ENCODE measurements around the gene S100A13. TPM values are rescaled to one million over a fixed set of nuclear protein-coding genes. Genes with fewer than 3 reads are reported as not detected.

Gene S100A13
- total and polyA plus RNA-seq, 2 experiments from 2014 or later, result 115 to 248 TPM

DNA sequence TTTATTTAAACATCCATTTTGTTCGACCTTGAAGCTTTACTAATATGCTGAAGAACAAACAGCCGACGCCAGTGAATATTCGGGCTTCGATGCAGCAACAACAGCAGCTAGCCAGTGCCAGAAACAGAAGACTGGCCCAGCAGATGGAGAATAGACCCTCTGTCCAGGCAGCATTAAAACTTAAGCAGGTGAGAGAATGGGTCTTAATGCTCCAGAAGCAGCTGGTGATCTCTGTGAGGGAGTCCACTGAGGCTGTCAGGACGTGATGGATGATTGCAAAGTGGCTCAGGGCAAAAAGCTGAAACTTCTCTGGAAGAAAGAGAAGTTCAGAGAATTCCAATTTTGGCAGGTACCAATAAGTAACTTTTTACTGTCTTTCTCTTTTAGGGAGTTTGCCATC lies 11.0 kb upstream of the S100A13 start:
- TF ChIP-seq EZH2 (IDR thresholded peaks at IDR 0.05; ENCODE audit: borderline replicate concordance), result no peak
- no peak for TF ChIP-seq EZH2phosphoT487 (IDR thresholded peaks at IDR 0.05; ENCODE audit: low read depth, severe bottlenecking, unreplicated experiment)
- TF ChIP-seq CTCF (IDR thresholded peaks at IDR 0.05; ENCODE audit: poor library complexity), result no peak
- Histone ChIP-seq H3K9me2 (replicated peaks; ENCODE audit: insufficient read depth) (no peaks in the 10 kb centered on the region), H2AFZ (no peak overlapping the region), H3K4me2 (no peak overlapping the region), H3K9me3 (ENCODE audit: low read depth) (no peaks in the 10 kb centered on the region), H3K79me2 (peaks cover 87% of the 10 kb centered on the region), H3K36me3 (replicated peaks; ENCODE audit: insufficient read depth, low read depth) (peaks cover 11% of the 10 kb centered on the region), H3K4me3 (no peak overlapping the region), H3K27ac (no peak overlapping the region), H3K27me3 (no peaks in the 10 kb centered on the region), H4K20me1 (ENCODE audit: insufficient read depth, poor library complexity, severe bottlenecking) (peaks cover 50% of the 10 kb centered on the region), H3K4me1 (ENCODE audit: insufficient read depth) (peaks cover 11% of the 10 kb centered on the region)
- no peak for DNase-seq (ENCODE audit: low spot score)
- WGBS (ENCODE audit: low lambda C conversion rate, missing lambda C conversion rate), result 85% methylated on average over 6 of the region's 6 CpGs

DNA sequence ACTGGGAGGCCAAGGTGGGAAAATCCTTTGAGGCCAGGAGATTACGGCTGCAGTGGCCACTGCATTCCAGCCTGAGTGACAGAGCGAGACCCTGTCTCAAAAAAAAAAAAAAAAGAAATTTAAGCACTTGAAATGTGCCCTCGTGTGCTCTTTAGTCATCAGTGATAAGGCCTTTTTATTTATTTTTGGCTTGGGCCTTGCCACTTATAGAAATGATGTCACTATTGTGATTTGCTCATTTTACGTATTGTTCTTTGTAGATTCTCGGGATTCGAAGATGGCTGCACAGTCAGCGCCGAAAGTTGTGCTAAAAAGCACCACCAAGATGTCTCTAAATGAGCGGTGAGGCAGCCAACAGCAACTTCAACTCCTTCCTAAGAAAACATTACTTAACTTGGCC lies 9.0 kb upstream of the S100A13 start:
- peaks cover 5% of the 10 kb centered on the region for H3K36me3 ChIP-seq (replicated peaks; ENCODE audit: insufficient read depth, low read depth)
- H3K4me1 ChIP-seq (ENCODE audit: insufficient read depth), result peaks cover 12% of the 10 kb centered on the region
- H3K9me3 ChIP-seq (ENCODE audit: low read depth), result no peaks in the 10 kb centered on the region
- no peak overlapping the region for H2AFZ ChIP-seq
- no peak overlapping the region for H3K27ac ChIP-seq
- WGBS (ENCODE audit: low lambda C conversion rate, missing lambda C conversion rate), result 91% methylated on average over 9 of the region's 9 CpGs
- H3K27me3 ChIP-seq, result no peaks in the 10 kb centered on the region
- H3K4me2 ChIP-seq, result peak overlapping the region; percentile 84
- H3K79me2 ChIP-seq, result peaks cover 70% of the 10 kb centered on the region
- TF ChIP-seq EZH2phosphoT487 (IDR thresholded peaks at IDR 0.05; ENCODE audit: low read depth, severe bottlenecking, unreplicated experiment) (no peak), CTCF (IDR thresholded peaks at IDR 0.05; ENCODE audit: poor library complexity) (no peak), EZH2 (IDR thresholded peaks at IDR 0.05; ENCODE audit: borderline replicate concordance) (no peak)
- peaks cover 45% of the 10 kb centered on the region for H4K20me1 ChIP-seq (ENCODE audit: insufficient read depth, poor library complexity, severe bottlenecking)
- no peaks in the 10 kb centered on the region for H3K9me2 ChIP-seq (replicated peaks; ENCODE audit: insufficient read depth)
- no peak overlapping the region for H3K4me3 ChIP-seq
- DNase-seq (ENCODE audit: low spot score), result no peak

GRCh38 chr1:153635872-153636271 lies 8.6 kb upstream of the S100A13 start:
- no peak for DNase-seq (ENCODE audit: low spot score)
- Histone ChIP-seq H3K9me3 (ENCODE audit: low read depth) (no peaks in the 10 kb centered on the region), H3K79me2 (peaks cover 65% of the 10 kb centered on the region), H3K4me3 (no peak overlapping the region), H3K9me2 (replicated peaks; ENCODE audit: insufficient read depth) (no peaks in the 10 kb centered on the region), H2AFZ (no peak overlapping the region), H3K27ac (no peak overlapping the region), H3K4me1 (ENCODE audit: insufficient read depth) (peaks cover 14% of the 10 kb centered on the region), H3K4me2 (peak overlapping the region; percentile 84), H3K36me3 (replicated peaks; ENCODE audit: insufficient read depth, low read depth) (peaks cover under 1% of the 10 kb centered on the region), H3K27me3 (no peaks in the 10 kb centered on the region), H4K20me1 (ENCODE audit: insufficient read depth, poor library complexity, severe bottlenecking) (peaks cover 40% of the 10 kb centered on the region)
- 94% methylated on average over 7 of the region's 7 CpGs for WGBS (ENCODE audit: low lambda C conversion rate, missing lambda C conversion rate)
- no peak for TF ChIP-seq EZH2 (IDR thresholded peaks at IDR 0.05; ENCODE audit: borderline replicate concordance)

- WGBS (ENCODE audit: low lambda C conversion rate, missing lambda C conversion rate), result 2% methylated on average over 65 of the region's 65 CpGs
- no peaks in the 10 kb centered on the region for H3K9me3 ChIP-seq (ENCODE audit: low read depth)
- H3K4me1 ChIP-seq (ENCODE audit: insufficient read depth), result peaks cover 21% of the 10 kb centered on the region
- peak within 1 kb of the TSS; percentile 65 for H3K4me3 ChIP-seq
- H3K79me2 ChIP-seq, result peaks cover 47% of the 10 kb centered on the region
- no peaks in the 10 kb centered on the region for H3K36me3 ChIP-seq (replicated peaks; ENCODE audit: insufficient read depth, low read depth)
- DNase-seq (ENCODE audit: low spot score), result peak; percentile 99
- H2AFZ ChIP-seq, result peak within 1 kb of the TSS; percentile 36
- no peaks in the 10 kb centered on the region for H3K27me3 ChIP-seq
- no peaks in the 10 kb centered on the region for H3K9me2 ChIP-seq (replicated peaks; ENCODE audit: insufficient read depth)
- H3K27ac ChIP-seq, result peak within 1 kb of the TSS; percentile 99
- peak within 1 kb of the TSS; percentile 84 for H3K4me2 ChIP-seq
- H4K20me1 ChIP-seq (ENCODE audit: insufficient read depth, poor library complexity, severe bottlenecking), result peaks cover 36% of the 10 kb centered on the region
- TF ChIP-seq CTCF (IDR thresholded peaks at IDR 0.05; ENCODE audit: poor library complexity) (no peak), EZH2 (IDR thresholded peaks at IDR 0.05; ENCODE audit: borderline replicate concordance) (no peak), EZH2phosphoT487 (IDR thresholded peaks at IDR 0.05; ENCODE audit: low read depth, severe bottlenecking, unreplicated experiment) (no peak)
Measured at GRCh38 chr1:153633754-153634665, 6.7 kb upstream of the S100A13 start, which contains the start of gene CHTOP. TSS of gene CHTOP (plus strand) at chr1:153634066. CDS start at chr1:153636589, 2,523 bp downstream.
